ENCODE measurements around the gene DYNC1LI1. TPM values are rescaled to one million over a fixed set of nuclear protein-coding genes. Genes with fewer than 3 reads are reported as not detected.

The DYNC1LI1 gene
- total RNA-seq, 4 donors from 2014 or later: 60.4 to 64.3 (median 62.8) TPM

- TF ChIP-seq POLR2A (IDR thresholded peaks at IDR 0.05): no peak
- H3K4me3 ChIP-seq (ENCODE audit: low read depth, poor library complexity, severe bottlenecking): no peak overlapping the region
- 81 to 84% methylated on average over 2 of the region's 2 CpGs for WGBS, 2 donors
- intact Hi-C loops (cut with DNase I; ENCODE audit: low total_unique reads): no loop called here
- no peak for DNase-seq (ENCODE audit: low spot score in 2 of 2)
Measured at GRCh38 chr3:32551087-32551486, 19.6 kb downstream of the DYNC1LI1 start.

- DNase-seq (ENCODE audit: low spot score in 2 of 2): no peak
Measured at GRCh38 chr3:32545305-32545704, 25.4 kb downstream of the DYNC1LI1 start.

GRCh38 chr3:32544894-32545293, 25.8 kb downstream of the DYNC1LI1 start:
- DNase-seq (ENCODE audit: low spot score in 2 of 2): no peak
- intact Hi-C loops (cut with DNase I; ENCODE audit: low total_unique reads): no loop called here
- no peak for TF ChIP-seq POLR2A (IDR thresholded peaks at IDR 0.05)
- no peak for TF ChIP-seq CTCF (IDR thresholded peaks at IDR 0.05)
- WGBS, 2 donors: 82 to 84% methylated on average over 2 of the region's 2 CpGs
- no peak overlapping the region for H3K4me3 ChIP-seq (ENCODE audit: low read depth, poor library complexity, severe bottlenecking)

More at GRCh38 chr3:32545305-32545704, 25.4 kb downstream of the DYNC1LI1 start:
- intact Hi-C loops (cut with DNase I; ENCODE audit: low total_unique reads): no loop called here
- TF ChIP-seq CTCF (IDR thresholded peaks at IDR 0.05) (no peak), POLR2A (IDR thresholded peaks at IDR 0.05) (no peak)
- no peak overlapping the region for H3K4me3 ChIP-seq (ENCODE audit: low read depth, poor library complexity, severe bottlenecking)

- WGBS, 2 donors: 92 to 96% methylated on average over 2 of the region's 2 CpGs
- H3K4me3 ChIP-seq (ENCODE audit: low read depth, poor library complexity, severe bottlenecking): no peak overlapping the region
- intact Hi-C loops (cut with DNase I; ENCODE audit: low total_unique reads): no loop called here
- no peak for DNase-seq (ENCODE audit: low spot score in 2 of 2)
- TF ChIP-seq CTCF (IDR thresholded peaks at IDR 0.05): no peak
- no peak for TF ChIP-seq POLR2A (IDR thresholded peaks at IDR 0.05)
Measured at GRCh38 chr3:32542807-32543206, 27.9 kb downstream of the DYNC1LI1 start.

- 94 to 95% methylated on average over 4 of the region's 4 CpGs for WGBS, 2 donors
- DNase-seq (ENCODE audit: low spot score in 2 of 2): no peak
- H3K4me3 ChIP-seq (ENCODE audit: low read depth, poor library complexity, severe bottlenecking): no peak overlapping the region
- intact Hi-C loops (cut with DNase I; ENCODE audit: low total_unique reads): no loop called here
- TF ChIP-seq POLR2A (IDR thresholded peaks at IDR 0.05) (no peak), CTCF (IDR thresholded peaks at IDR 0.05) (no peak)
Measured at GRCh38 chr3:32540899-32541298, 29.8 kb downstream of the DYNC1LI1 start.

- H3K4me3 ChIP-seq (ENCODE audit: low read depth, poor library complexity, severe bottlenecking): no peak overlapping the region
- DNase-seq (ENCODE audit: low spot score in 2 of 2): no peak
- intact Hi-C loops (cut with DNase I; ENCODE audit: low total_unique reads): no loop called here
- TF ChIP-seq POLR2A (IDR thresholded peaks at IDR 0.05) (no peak), CTCF (IDR thresholded peaks at IDR 0.05) (no peak)
- WGBS, 2 donors: 88 to 100% methylated on average over 1 of the region's 1 CpG
Measured at GRCh38 chr3:32532434-32532833, 38.2 kb downstream of the DYNC1LI1 start.

Data from lower leg skin (tissue), 4 donors.